K562 (cell line): Measurements from ENCODE around the gene FOXN1. TPM values are rescaled to one million over a fixed set of nuclear protein-coding genes. Genes with fewer than 3 reads are reported as not detected.

Source experiments
- ATAC-seq: fragments of 200-7000 bp; cut with Tn5 transposase; 3 replicates; pipeline ENCODE4 v1.9.1; 2020; ENCODE audit warnings: moderate library complexity
- BruUV-seq: library from RNA; stranded (reverse); fragments of 400-500 nt; replicated peaks from 2 replicates; lab custom pipeline; 2021; lab: Mats Ljungman, UMichigan
- CTCF ChIA-PET: fragments of 300-600 bp; formaldehyde crosslinking; extraction: SDS; loops from one replicate; lab custom pipeline; 2021; ENCODE audit warnings: low intra/inter-chr PET ratio; lab: Yijun Ruan, JAX
- POLR2A ChIA-PET: fragments of 300-600, 350-650 bp; sonication (Branson Sonifier 250); formaldehyde crosslinking; extraction: SDS; loops from one replicate; lab custom pipeline; 2021; ENCODE audit warnings: antibody characterized with exemption, inconsistent platforms; lab: Yijun Ruan, JAX
- DNase-seq, 4 experiments: peaks; one replicate each; pipeline versions ENCODE4 v3.0.0 to v3.0.0-alpha.2; 2011 to 2018; ENCODE audit warnings: low spot score in 3 of 4, mixed read lengths in 3 of 4; ENCODE audit errors: extremely low read depth in 1 of 4
- FAIRE-seq: peaks from 2 replicates; lab custom pipeline; 2011; peaks lifted over from hg19 to GRCh38; lab: Jason Lieb, UNC
- H2AFZ ChIP-seq: 2 replicates; pipeline ENCODE4 v1.6.0; 2011; ENCODE audit warnings: low read depth, low read length, control low read depth, inconsistent platforms
- H3K27ac ChIP-seq: fragments of 200-600 bp; 3 replicates; pipeline ENCODE4 v1.8.0; 2011; ENCODE audit warnings: low read depth, mild to moderate bottlenecking, control low read depth, inconsistent platforms, low read length, moderate library complexity, mixed read lengths; ENCODE audit errors: extremely low read depth
- H3K27me3 ChIP-seq, 2 experiments: fragments of 300-600 bp in 1 of 2; 2 replicates in 1 of 2; 3 replicates in 1 of 2; pipeline versions ENCODE4 v1.6.0 to v1.8.0; 2011; ENCODE audit warnings: inconsistent platforms in 2 of 2, low read length in 2 of 2, mild to moderate bottlenecking in 1 of 2, mixed read lengths in 1 of 2, moderate library complexity in 1 of 2; ENCODE audit not compliant: control insufficient read depth in 2 of 2, insufficient read depth in 2 of 2
- H3K36me3 ChIP-seq: fragments of 300-600 bp; 3 replicates; pipeline ENCODE4 v1.8.0; 2011; ENCODE audit warnings: mild to moderate bottlenecking, low read length, inconsistent platforms; ENCODE audit not compliant: control insufficient read depth, insufficient read depth
- H3K4me1 ChIP-seq, 2 experiments: fragments of 200-600 bp in 1 of 2; replicated peaks in 1 of 2; 2 replicates in 1 of 2; 3 replicates in 1 of 2; pipeline versions ENCODE4 v1.5.1 to v1.8.0; 2011; ENCODE audit warnings: inconsistent platforms in 2 of 2, low read length in 2 of 2, mild to moderate bottlenecking in 1 of 2, mixed read lengths in 1 of 2, moderate library complexity in 1 of 2; ENCODE audit not compliant: control insufficient read depth in 2 of 2, insufficient read depth in 2 of 2
- H3K4me2 ChIP-seq: 2 replicates; pipeline ENCODE4 v1.6.1; 2011; ENCODE audit warnings: low read length, control low read depth, inconsistent platforms, mixed read lengths; ENCODE audit not compliant: insufficient read depth
- H3K4me3 ChIP-seq: fragments of 200-600 bp; sonication (generic), shearing (Covaris generic); 2 replicates; pipeline ENCODE4 v1.5.1; 2016; ENCODE audit warnings: control low read depth, inconsistent platforms
- H3K79me2 ChIP-seq: fragments of 200-600 bp; 3 replicates; pipeline ENCODE4 v1.8.0; 2011; ENCODE audit warnings: low read length, inconsistent platforms; ENCODE audit not compliant: control insufficient read depth, insufficient read depth
- H3K9ac ChIP-seq, 2 experiments: 2 replicates each; pipeline versions ENCODE4 v1.6.0 to v1.6.1; 2011; ENCODE audit warnings: low read depth in 2 of 2, low read length in 2 of 2, control low read depth in 1 of 2, inconsistent platforms in 1 of 2, mild to moderate bottlenecking in 1 of 2, mixed read lengths in 1 of 2; ENCODE audit not compliant: insufficient read depth in 1 of 2
- H3K9me1 ChIP-seq: one replicate; pipeline ENCODE4 v1.6.0; 2011; ENCODE audit warnings: inconsistent platforms, mild to moderate bottlenecking, low read length, moderate library complexity; ENCODE audit not compliant: control insufficient read depth, insufficient read depth
- H3K9me3 ChIP-seq: replicated peaks from 2 replicates; pipeline ENCODE4 v1.5.1; 2011; ENCODE audit warnings: low read depth, low read length, inconsistent platforms; ENCODE audit not compliant: control insufficient read depth, insufficient read depth
- H4K20me1 ChIP-seq: replicated peaks from 2 replicates; pipeline ENCODE4 v1.6.1; 2011; ENCODE audit warnings: low read length, inconsistent platforms, mixed read lengths; ENCODE audit not compliant: control insufficient read depth, insufficient read depth
- BCOR ChIP-seq: fragments of 450-650 bp; IDR thresholded peaks from 2 replicates; pipeline ENCODE4 v1.6.1; 2016
- CUX1 ChIP-seq: fragments of 200-800 bp; sonication (Bioruptor generic); IDR thresholded peaks from 2 replicates; pipeline ENCODE4 v1.6.1; 2016; ENCODE audit warnings: missing genetic modification characterization, missing compliant biosample characterization
- DEAF1 ChIP-seq: fragments of 450-650 bp; formaldehyde crosslinking; IDR thresholded peaks from 2 replicates; pipeline ENCODE4 v1.4.0; 2020; ENCODE audit warnings: mild to moderate bottlenecking, moderate library complexity
- DIDO1 ChIP-seq: fragments of 450-650 bp; IDR thresholded peaks from 2 replicates; pipeline ENCODE4 v1.6.1; 2016; ENCODE audit warnings: low read depth, missing biosample characterization, missing genetic modification characterization
- FOXP1 ChIP-seq: sonication (generic); formaldehyde crosslinking; IDR thresholded peaks from 2 replicates; pipeline ENCODE4 v1.8.0; 2022; ENCODE audit warnings: mild to moderate bottlenecking, missing genetic modification reagents
- PHB2 ChIP-seq: fragments of 450-650 bp; IDR thresholded peaks from 2 replicates; pipeline ENCODE4 v1.6.1; 2017; ENCODE audit warnings: low read depth
- RBM25 ChIP-seq: fragments of 200-400 bp; formaldehyde crosslinking; IDR thresholded peaks from 2 replicates; pipeline ENCODE4 v1.6.1; 2018; ENCODE audit warnings: low read length, low read depth, moderate library complexity; ENCODE audit not compliant: severe bottlenecking
- VEZF1 ChIP-seq: fragments of 200-800 bp; sonication (Bioruptor generic); IDR thresholded peaks from 2 replicates; pipeline ENCODE4 v1.6.1; 2017; ENCODE audit warnings: missing genetic modification characterization, missing compliant biosample characterization
- ZFP36 ChIP-seq: fragments of 150-350 bp; IDR thresholded peaks from 2 replicates; pipeline ENCODE4 v1.6.1; 2018; ENCODE audit warnings: low read length, low read depth; ENCODE audit not compliant: partially characterized antibody
- ZNF395 ChIP-seq: fragments of 200-800 bp; sonication (Bioruptor generic); IDR thresholded peaks from 2 replicates; pipeline ENCODE4 v1.6.1; 2017; ENCODE audit warnings: missing genetic modification characterization, missing compliant biosample characterization
- WGBS: fragments of 100-300 bp; shearing (Covaris generic); methylation state at CpG from one replicate; pipeline ENCODE4 v1.1.6; 2016; ENCODE audit warnings: low coverage, mixed read lengths; ENCODE audit not compliant: insufficient coverage; ENCODE audit errors: missing lambda C conversion rate; 5-methylcytosine and 5-hydroxymethylcytosine counted together
- in situ Hi-C: fragments of 300-500 bp; cut with MboI; formaldehyde crosslinking; loops from 4 replicates; pipeline ENCODE4 v1.15.0; 2018; ENCODE audit warnings: inconsistent platforms, mixed read lengths
- intact Hi-C: fragments of 100-400 bp; cut with micrococcal nuclease; formaldehyde crosslinking; loops from 2 replicates; pipeline ENCODE4 v1.14.2; 2022
- polyA plus RNA-seq, 8 experiments: library from polyadenylated mRNA; depleted of rRNA in 4 of 8; stranded (reverse) in 5 of 8; unstranded in 3 of 8; fragments of >200 nt; fragmentation: Nextera tagmentation in 2 of 8; fragmentation: Illumina TruSeq in 1 of 8; extraction: Ambion mirVana in 2 of 8; extraction: Trizol in 1 of 8; gene quantifications; 2 replicates each; pipeline versions ENCODE4 v1.2.1 to v1.2.3, GENCODE V29; 2011 to 2014; ENCODE audit warnings: inconsistent platforms in 1 of 8, missing spikeins in 1 of 8
- total RNA-seq, 7 experiments: library from RNA; depleted of rRNA in 6 of 7; stranded (reverse); fragments of >200 nt in 6 of 7; fragmentation: Illumina TruSeq in 2 of 7; extraction: Trizol in 2 of 7; gene quantifications; 2 replicates each; pipeline versions ENCODE4 v1.2.1 to v1.2.3, GENCODE V29; 2011 to 2021; ENCODE audit warnings: low replicate concordance in 1 of 7

The FOXN1 gene
- total and polyA plus RNA-seq, 9 of the 15 experiments (the other 6 are each of a cell fraction or from before 2014, with no cell fraction given) = not detected

- Histone ChIP-seq H3K4me3 (no peak overlapping the region), H3K36me3 (0 out of 3 replicates have a peak, but pooled peaks cover 3% of the 10 kb centered on the region), H3K4me1 (peaks cover 0 to 5% of the 10 kb centered on the region in 2 experiments; a peak in 2 of 5 replicates), H3K79me2 (no peaks in the 10 kb centered on the region), H4K20me1 (no peaks in the 10 kb centered on the region; the same call in 1 of the 2 replicates), H2AFZ (no peak overlapping the region), H3K9me3 (no peaks in the 10 kb centered on the region), H3K9me1 (peaks cover 4% of the 10 kb centered on the region), H3K27ac (no peak overlapping the region), H3K9ac (no peak overlapping the region), H3K27me3 (no peaks in the 10 kb centered on the region), H3K4me2 (no peak overlapping the region)
- DNase-seq (no peak), ATAC-seq (no peak), FAIRE-seq (no peak)
- ChIA-PET CTCF (no interaction called here), POLR2A (interaction anchor here (0.6 to 1.1 kb wide), 3 partner anchors 12 to 92 kb away, joined by 3 read pairs; no protein-coding TSS in a partner anchor)
- TF ChIP-seq RBM25 (peak; percentile 60), CUX1 (CRISPR knock-in tag) (no peak), DIDO1 (tag) (no peak), ZNF395 (CRISPR knock-in tag) (no peak), BCOR (peak; percentile 77; the same call in 1 of the 2 replicates), FOXP1 (CRISPR knock-in tag) (no peak), PHB2 (no peak), DEAF1 (CRISPR knock-in tag) (no peak), ZFP36 (peak; percentile 65), VEZF1 (no peak)
- in situ Hi-C loops = no loop called here
- WGBS = 15% methylated on average over 2 of the region's 2 CpGs
- intact Hi-C loops = loop anchor here (5.0 kb wide), 1 partner anchor 33 kb away; no protein-coding TSS in a partner anchor
- no TSS peak for BruUV-seq
These were observed 39.0 kb downstream of the FOXN1 start for GRCh38 chr17:28545141-28545503.
